ENCODE measurements around the gene SLC25A22.
A peak's percentile ranks its signal among the peaks of the same experiment; 100 is the strongest.

Gene SLC25A22

DNA sequence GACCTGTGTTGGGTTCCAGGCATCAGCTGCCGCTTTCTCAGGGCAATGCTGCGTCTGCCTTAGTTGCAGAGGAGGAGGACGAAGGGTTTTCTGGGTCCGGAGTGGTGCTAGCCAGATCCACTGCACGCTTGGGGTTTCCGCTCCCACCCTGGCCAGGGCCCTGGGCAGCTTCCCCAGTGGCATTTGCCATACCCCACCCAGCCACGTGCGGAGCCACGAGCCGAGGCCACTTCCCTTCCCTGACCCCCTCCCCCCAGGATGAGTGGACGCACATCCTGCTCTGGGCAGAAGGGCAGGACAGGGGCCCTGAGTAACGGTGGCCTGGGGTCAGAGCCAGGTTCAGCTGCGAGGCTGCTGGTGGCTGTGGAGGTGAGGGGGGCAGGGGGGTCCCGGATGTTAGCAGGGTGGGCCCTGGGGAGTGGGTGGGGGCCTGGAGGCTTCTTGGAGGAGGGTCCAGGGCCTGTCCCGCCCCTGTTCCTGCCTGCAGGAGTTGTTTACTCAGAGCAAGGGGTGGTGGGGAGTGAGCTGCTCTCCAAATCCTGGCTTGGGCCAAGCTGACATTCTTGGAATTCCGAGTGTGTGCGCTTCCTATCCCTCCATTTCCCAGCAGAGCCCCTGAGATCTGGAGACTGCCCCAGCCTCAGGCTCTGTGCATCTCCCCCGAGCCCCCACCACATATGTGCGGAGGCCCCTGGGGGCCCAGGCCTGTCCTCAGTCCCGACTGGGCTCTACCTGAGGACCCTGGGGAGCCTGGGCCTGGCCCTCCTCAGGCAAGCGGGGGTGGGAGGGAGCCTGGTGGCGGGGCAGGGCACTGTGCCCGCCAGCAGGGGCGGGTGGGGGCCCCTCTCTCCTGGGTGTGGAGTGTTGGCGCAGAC lies 46.0 kb upstream of the SLC25A22 start:
- TF ChIP-seq, protein P1, sequence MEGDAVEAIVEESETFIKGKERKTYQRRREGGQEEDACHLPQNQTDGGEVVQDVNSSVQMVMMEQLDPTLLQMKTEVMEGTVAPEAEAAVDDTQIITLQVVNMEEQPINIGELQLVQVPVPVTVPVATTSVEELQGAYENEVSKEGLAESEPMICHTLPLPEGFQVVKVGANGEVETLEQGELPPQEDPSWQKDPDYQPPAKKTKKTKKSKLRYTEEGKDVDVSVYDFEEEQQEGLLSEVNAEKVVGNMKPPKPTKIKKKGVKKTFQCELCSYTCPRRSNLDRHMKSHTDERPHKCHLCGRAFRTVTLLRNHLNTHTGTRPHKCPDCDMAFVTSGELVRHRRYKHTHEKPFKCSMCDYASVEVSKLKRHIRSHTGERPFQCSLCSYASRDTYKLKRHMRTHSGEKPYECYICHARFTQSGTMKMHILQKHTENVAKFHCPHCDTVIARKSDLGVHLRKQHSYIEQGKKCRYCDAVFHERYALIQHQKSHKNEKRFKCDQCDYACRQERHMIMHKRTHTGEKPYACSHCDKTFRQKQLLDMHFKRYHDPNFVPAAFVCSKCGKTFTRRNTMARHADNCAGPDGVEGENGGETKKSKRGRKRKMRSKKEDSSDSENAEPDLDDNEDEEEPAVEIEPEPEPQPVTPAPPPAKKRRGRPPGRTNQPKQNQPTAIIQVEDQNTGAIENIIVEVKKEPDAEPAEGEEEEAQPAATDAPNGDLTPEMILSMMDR (IDR thresholded peaks at IDR 0.05; ENCODE audit: low read depth, low read length), result no peak
- H3K4me3 ChIP-seq (replicated peaks in 1 of 2; ENCODE audit: low read depth in 2 of 2, low read length in 2 of 2), result peak overlapping the region; percentile 66 to 73
- peak; percentile 95 to 99 for DNase-seq (ENCODE audit: low read depth in 2 of 2)

DNA sequence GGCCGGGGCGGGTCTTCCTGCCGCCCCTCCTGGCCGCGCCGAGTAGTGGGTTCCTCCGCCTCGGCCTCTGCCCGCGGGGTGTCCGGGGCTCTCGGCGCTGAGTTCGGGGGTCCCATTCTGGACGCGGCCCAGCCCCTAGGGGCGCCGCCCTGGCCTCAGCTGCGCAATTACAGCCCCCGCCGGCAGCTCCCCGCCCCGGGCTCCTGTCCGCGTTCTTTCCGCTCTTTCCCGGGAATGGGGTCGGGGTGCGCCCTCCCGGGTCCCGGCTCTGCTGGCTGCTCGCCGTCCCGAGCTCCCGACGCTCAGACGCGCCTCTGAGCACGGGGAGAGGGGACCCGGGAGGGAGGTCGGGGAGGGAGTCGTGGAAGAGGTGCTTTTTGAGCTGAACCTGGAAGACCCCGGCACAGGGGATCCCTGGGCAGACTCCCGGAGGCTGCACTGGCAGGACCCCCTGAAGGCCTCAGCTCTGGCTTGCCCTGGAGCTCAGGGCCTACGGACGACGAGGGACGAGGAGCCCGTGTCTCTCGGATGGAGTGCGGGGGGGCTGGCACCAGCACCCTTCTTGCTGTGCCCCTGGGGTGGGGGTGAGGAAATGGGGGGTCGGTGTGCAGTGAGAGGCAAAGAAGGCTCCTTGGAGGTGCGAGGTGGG lies 45.1 kb upstream of the SLC25A22 start:
- DNase-seq (ENCODE audit: low read depth in 2 of 2), result no peak
- peak overlapping the region; percentile 66 to 73 for H3K4me3 ChIP-seq (replicated peaks in 1 of 2; ENCODE audit: low read depth in 2 of 2, low read length in 2 of 2)
- TF ChIP-seq, protein P1 (IDR thresholded peaks at IDR 0.05; ENCODE audit: low read depth, low read length), result no peak

DNA sequence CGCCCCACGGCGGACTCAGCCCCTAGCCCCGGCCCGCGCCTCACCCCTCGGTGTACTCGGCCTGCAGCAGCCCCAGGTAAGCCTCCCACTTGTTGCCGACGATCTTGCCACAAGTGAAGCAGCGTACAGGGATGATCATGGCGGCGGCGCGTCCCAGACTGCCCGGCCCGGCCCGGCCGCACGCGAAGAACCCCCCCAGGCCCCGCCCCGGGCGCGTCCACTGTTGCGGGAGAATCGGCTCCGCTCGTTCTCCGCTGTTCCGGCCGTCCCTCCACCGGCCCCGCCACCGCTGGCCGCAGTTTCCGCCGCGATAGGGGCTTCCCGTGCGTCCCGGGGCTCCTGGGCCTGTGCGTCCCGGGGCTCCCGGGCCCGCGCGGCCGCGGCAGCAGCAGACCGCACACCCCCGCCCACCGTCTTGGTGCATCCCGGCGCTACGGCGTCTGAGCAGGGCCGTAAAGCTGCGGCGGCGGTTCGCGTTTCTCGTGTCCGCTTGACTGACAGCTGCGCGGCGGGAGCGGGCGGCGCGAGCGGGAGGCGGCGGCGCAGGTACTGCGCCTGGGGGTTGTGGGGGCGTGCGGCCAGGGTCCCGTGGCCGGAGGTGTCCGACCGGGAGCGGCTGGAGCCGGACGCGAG lies 44.4 kb upstream of the SLC25A22 start, which contains the start of the genes POLR2L and TSPAN4:
Gene POLR2L (minus strand): TSS at position 160 of the 633 bp plus-strand sequence. CDS start 21 bp downstream, at position 139.
Gene TSPAN4 (plus strand): TSS at position 483 of the 633 bp plus-strand sequence. CDS start 7,453 bp downstream, outside the sequence.
- peak; percentile 91 to 94 for DNase-seq (ENCODE audit: low read depth in 2 of 2)
- peak within 1 kb of the TSS; percentile 73 to 92 for H3K4me3 ChIP-seq (replicated peaks in 1 of 2; ENCODE audit: low read depth in 2 of 2, low read length in 2 of 2)
- TF ChIP-seq, protein P1 (IDR thresholded peaks at IDR 0.05; ENCODE audit: low read depth, low read length), result no peak

DNA sequence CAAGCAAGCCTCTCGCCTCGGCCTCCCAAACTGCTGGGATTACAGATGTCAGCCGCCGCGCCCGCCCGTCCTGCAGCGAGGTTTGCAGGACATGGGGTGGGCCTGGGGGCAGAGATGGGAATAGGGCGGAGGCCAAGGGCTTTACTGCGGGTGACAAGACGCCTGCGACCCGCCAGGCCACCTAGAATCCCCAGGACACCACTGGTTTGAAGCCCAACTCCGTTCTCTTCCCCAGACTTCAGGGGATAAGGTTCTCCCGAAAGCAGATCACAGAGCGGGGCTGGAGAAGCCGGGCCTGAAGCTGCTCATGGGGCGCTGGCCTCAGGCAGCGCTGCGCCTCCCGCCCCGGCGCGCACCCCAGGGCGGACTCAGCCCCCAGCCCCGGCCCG lies 43.9 kb upstream of the SLC25A22 start:
- no peak for DNase-seq (ENCODE audit: low read depth in 2 of 2)
- peak overlapping the region; percentile 73 to 92 for H3K4me3 ChIP-seq (replicated peaks in 1 of 2; ENCODE audit: low read depth in 2 of 2, low read length in 2 of 2)
- TF ChIP-seq, protein P1 (IDR thresholded peaks at IDR 0.05; ENCODE audit: low read depth, low read length), result no peak

DNA sequence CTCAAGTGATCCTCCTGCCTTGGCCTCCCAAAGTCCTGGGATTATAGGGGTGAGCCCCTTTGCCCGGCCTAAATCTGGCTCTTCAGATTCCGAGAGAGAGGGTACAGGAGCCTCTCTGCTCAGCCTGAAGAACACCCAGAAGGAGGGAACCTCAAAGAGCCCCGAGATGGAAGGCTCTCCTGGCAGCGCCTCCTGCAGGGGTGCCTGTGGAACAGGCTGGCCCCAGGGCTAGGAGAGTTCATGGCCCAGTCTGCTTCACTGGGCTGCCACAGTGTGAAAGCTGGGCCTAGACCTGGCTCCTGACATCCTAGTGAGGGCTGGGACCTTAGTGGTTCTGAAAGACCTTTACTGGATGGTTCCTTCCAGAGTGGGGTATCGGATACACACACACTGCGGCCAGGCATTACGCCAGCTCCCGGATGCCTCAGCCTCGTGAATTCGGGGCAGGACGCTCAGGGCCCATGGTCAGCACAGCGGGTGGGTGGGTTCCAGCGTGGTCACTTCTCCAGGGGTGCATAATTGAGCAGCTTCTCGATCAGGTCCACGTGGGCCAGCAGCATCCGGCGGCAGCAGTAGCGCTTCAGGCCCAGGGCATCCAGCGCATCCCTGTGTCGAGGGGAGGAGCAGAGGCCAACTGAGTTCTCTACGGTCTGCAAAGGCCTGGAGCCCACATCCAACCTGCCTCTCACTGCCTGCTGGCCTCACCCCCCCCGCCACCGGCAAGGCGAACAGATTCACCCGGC lies 42.0 kb upstream of the SLC25A22 start:
- TF ChIP-seq, protein P1 (IDR thresholded peaks at IDR 0.05; ENCODE audit: low read depth, low read length), result peak; percentile 43
- peak overlapping the region; percentile 73 to 92 for H3K4me3 ChIP-seq (replicated peaks in 1 of 2; ENCODE audit: low read depth in 2 of 2, low read length in 2 of 2)
- no peak for DNase-seq (ENCODE audit: low read depth in 2 of 2)

DNA sequence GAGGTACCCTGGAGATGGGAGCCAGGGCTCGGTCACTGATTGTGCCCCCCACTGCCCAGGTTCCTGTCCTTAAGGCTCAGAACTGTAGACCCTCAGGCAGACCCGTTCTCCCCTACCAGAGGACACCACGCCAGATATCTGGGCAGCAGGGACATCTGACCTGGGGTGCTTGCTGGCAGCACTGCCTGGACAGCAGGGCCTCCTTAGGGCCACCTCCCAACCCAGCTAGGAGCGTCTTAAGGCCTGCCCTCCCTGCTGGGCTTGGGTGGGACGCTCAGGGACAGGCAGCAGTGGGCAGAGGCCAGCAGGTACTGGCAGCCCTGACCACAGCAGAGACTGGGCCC lies 41.2 kb upstream of the SLC25A22 start:
- DNase-seq (ENCODE audit: low read depth in 2 of 2), result no peak
- TF ChIP-seq, protein P1 (IDR thresholded peaks at IDR 0.05; ENCODE audit: low read depth, low read length), result no peak
- no peak overlapping the region for H3K4me3 ChIP-seq (replicated peaks in 1 of 2; ENCODE audit: low read depth in 2 of 2, low read length in 2 of 2)

All from cardiac fibroblast (primary cell).